HepG2 (cell line): ENCODE data around the gene CCDC74B. TPM values are rescaled to one million over a fixed set of nuclear protein-coding genes. Genes with fewer than 3 reads are reported as not detected.
A peak's percentile ranks its signal among the peaks of the same experiment; 100 is the strongest.

Experiments used
- ARNTL ChIP-seq: sonication (generic); formaldehyde crosslinking; IDR thresholded peaks from 2 replicates; pipeline ENCODE4 v1.4.0; 2020; ENCODE audit warnings: mild to moderate bottlenecking, missing genetic modification reagents
- CBX1 ChIP-seq: IDR thresholded peaks from one replicate; pipeline ENCODE4 v1.6.1; 2016; ENCODE audit warnings: antibody characterized with exemption, low read depth
- HDAC2 ChIP-seq: sonication (generic); formaldehyde crosslinking; IDR thresholded peaks from 2 replicates; pipeline ENCODE4 v1.4.0; 2020; ENCODE audit warnings: missing genetic modification reagents
- HOXA3 ChIP-seq: sonication (generic); formaldehyde crosslinking; IDR thresholded peaks from 2 replicates; pipeline ENCODE4 v1.5.0; 2020; ENCODE audit warnings: missing genetic modification reagents
- HOXA9 ChIP-seq: sonication (generic); formaldehyde crosslinking; IDR thresholded peaks from 2 replicates; pipeline ENCODE4 v1.8.1; 2022; ENCODE audit warnings: missing genetic modification reagents, mild to moderate bottlenecking, moderate library complexity, borderline replicate concordance
- KDM1A ChIP-seq: IDR thresholded peaks from 2 replicates; pipeline ENCODE4 v1.6.1; 2016; ENCODE audit warnings: missing compliant biosample characterization
- KDM5B ChIP-seq: sonication (generic); formaldehyde crosslinking; IDR thresholded peaks from 2 replicates; pipeline ENCODE4 v1.4.0; 2020; ENCODE audit warnings: missing genetic modification reagents, mild to moderate bottlenecking, borderline replicate concordance
- MED1 ChIP-seq: sonication (generic); formaldehyde crosslinking; IDR thresholded peaks from 2 replicates; pipeline ENCODE4 v1.4.0; 2020; ENCODE audit warnings: missing genetic modification reagents
- MYPOP ChIP-seq: sonication (generic); formaldehyde crosslinking; IDR thresholded peaks from 2 replicates; pipeline ENCODE4 v1.8.1; 2023; ENCODE audit warnings: mild to moderate bottlenecking, moderate library complexity, missing genetic modification reagents
- PHF5A ChIP-seq: IDR thresholded peaks from one replicate; pipeline ENCODE4 v1.6.1; 2018; ENCODE audit warnings: low read depth, missing genetic modification reagents; ENCODE audit not compliant: unreplicated experiment
- POLR2AphosphoS5 ChIP-seq: IDR thresholded peaks from 2 replicates; pipeline ENCODE4 v1.6.1; 2012; ENCODE audit warnings: low read depth, low read length
- SMYD3 ChIP-seq: sonication (generic); formaldehyde crosslinking; IDR thresholded peaks from 2 replicates; pipeline ENCODE4 v1.8.1; 2023; ENCODE audit warnings: mild to moderate bottlenecking, missing genetic modification reagents
- SRF ChIP-seq: IDR thresholded peaks from 2 replicates; pipeline ENCODE4 v1.6.1; 2011; ENCODE audit warnings: mild to moderate bottlenecking, low read depth, low read length, moderate library complexity
- ZBED4 ChIP-seq: sonication (generic); formaldehyde crosslinking; IDR thresholded peaks from 2 replicates; pipeline ENCODE4 v1.4.0; 2020; ENCODE audit warnings: missing genetic modification reagents, borderline replicate concordance
- ZNF563 ChIP-seq: sonication (generic); formaldehyde crosslinking; IDR thresholded peaks from 2 replicates; pipeline ENCODE4 v1.8.0; 2022; ENCODE audit warnings: mild to moderate bottlenecking, moderate library complexity, missing genetic modification reagents
- ZNF687 ChIP-seq: sonication (generic); formaldehyde crosslinking; IDR thresholded peaks from 2 replicates; pipeline ENCODE4 v1.5.1; 2020; ENCODE audit warnings: mild to moderate bottlenecking, missing genetic modification reagents, moderate library complexity
- ZNF747 ChIP-seq: sonication (generic); formaldehyde crosslinking; IDR thresholded peaks from 2 replicates; pipeline ENCODE4 v1.8.1; 2023; ENCODE audit warnings: missing genetic modification reagents, mild to moderate bottlenecking, borderline replicate concordance
- ZNF768 ChIP-seq: sonication (generic); formaldehyde crosslinking; IDR thresholded peaks from 2 replicates; pipeline ENCODE4 v1.4.0; 2020; ENCODE audit warnings: missing genetic modification reagents
- ZNF772 ChIP-seq: sonication (generic); formaldehyde crosslinking; IDR thresholded peaks from 2 replicates; pipeline ENCODE4 v1.5.0; 2020; ENCODE audit warnings: mild to moderate bottlenecking, missing genetic modification reagents
- ZNF777 ChIP-seq: sonication (generic); formaldehyde crosslinking; IDR thresholded peaks from 2 replicates; pipeline ENCODE4 v1.4.0; 2020; ENCODE audit warnings: missing genetic modification reagents
- ZSCAN25 ChIP-seq: sonication (generic); formaldehyde crosslinking; IDR thresholded peaks from 2 replicates; pipeline ENCODE4 v1.8.0; 2022; ENCODE audit warnings: mild to moderate bottlenecking, missing genetic modification reagents
- polyA plus RNA-seq, 8 experiments: library from polyadenylated mRNA; depleted of rRNA in 3 of 8; stranded (reverse) in 7 of 8; unstranded in 1 of 8; fragments of >200 nt; fragmentation: Illumina TruSeq in 4 of 8; extraction: Trizol in 4 of 8; gene quantifications; 2 replicates each; pipeline versions ENCODE4 v1.2.1 to v1.2.3, GENCODE V29; 2011 to 2016; ENCODE audit warnings: low read depth in 4 of 8, missing spikeins in 1 of 8, mixed read lengths in 1 of 8; ENCODE audit not compliant: insufficient read depth in 1 of 8
- total RNA-seq, 5 experiments: library from RNA; depleted of rRNA; stranded (reverse); fragments of >200 nt; fragmentation: Illumina TruSeq; extraction: Trizol; gene quantifications; 2 replicates each; pipeline ENCODE4 v1.2.3, GENCODE V29; 2016; ENCODE audit warnings: low read depth in 1 of 5

The CCDC74B gene
- total and polyA plus RNA-seq, 2 of the 13 experiments (the other 11 are each of a cell fraction or from before 2014, with no cell fraction given): 0.07 to 0.11 TPM

GRCh38 chr2:130181880-130182682, 37.2 kb upstream of the CCDC74B start, which contains the start of gene MZT2B (continued):
- TF ChIP-seq ZNF563 (CRISPR knock-in tag) (peak; percentile 77; the same call in 1 of the 2 replicates), ZNF772 (CRISPR knock-in tag) (peak; percentile 11; the same call in 1 of the 2 replicates), MYPOP (CRISPR knock-in tag) (peak; percentile 51; the same call in 1 of the 2 replicates), ZNF747 (CRISPR knock-in tag) (0 out of 2 replicates have a peak, but pooled peaks have one; percentile 47), CBX1 (peak; percentile 84), KDM1A (0 out of 2 replicates have a peak, but pooled peaks have one; percentile 6), HDAC2 (0 out of 2 replicates have a peak, but pooled peaks have one; percentile 4), HOXA9 (CRISPR knock-in tag) (peak; percentile 89; the same call in 1 of the 2 replicates), PHF5A (peak; percentile 66), SMYD3 (CRISPR knock-in tag) (peak; percentile 64; the same call in 1 of the 2 replicates), MED1 (peak; percentile 34; the same call in 1 of the 2 replicates), ZNF687 (peak; percentile 70), ZSCAN25 (0 out of 2 replicates have a peak, but pooled peaks have one; percentile 41), HOXA3 (CRISPR knock-in tag) (peak; percentile 88), ZNF777 (peak; percentile 80), KDM5B (peak; percentile 22; the same call in 1 of the 2 replicates), ZBED4 (CRISPR knock-in tag) (peak; percentile 64; the same call in 1 of the 2 replicates), POLR2AphosphoS5 (peak; percentile 68; the same call in 1 of the 2 replicates), ARNTL (CRISPR knock-in tag) (0 out of 2 replicates have a peak, but pooled peaks have one; percentile 1), SRF (peak; percentile 13; the same call in 1 of the 2 replicates), ZNF768 (CRISPR knock-in tag) (peak; percentile 58)
